ENCODE results near the gene GLDN. TPM values are rescaled to one million over a fixed set of nuclear protein-coding genes. Genes with fewer than 3 reads are reported as not detected.
A peak's percentile ranks its signal among the peaks of the same experiment; 100 is the strongest.

GLDN gene
- total RNA-seq, 1 donor from 2014 or later = 4.8 TPM

GRCh38 chr15:51313074-51313393 lies 28.4 kb upstream of the GLDN start:
- Histone ChIP-seq H3K27ac (replicated peaks) (peak overlapping the region; percentile 42), H3K4me3 (no peak overlapping the region), H3K4me1 (peaks cover 24% of the 10 kb centered on the region), H3K9me3 (replicated peaks) (no peaks in the 10 kb centered on the region), H3K27me3 (ENCODE audit: low read depth) (no peaks in the 10 kb centered on the region), H3K36me3 (no peaks in the 10 kb centered on the region)
- intact Hi-C loops (cut with micrococcal nuclease) = no loop called here
- no peak for TF ChIP-seq CTCF (IDR thresholded peaks at IDR 0.05; ENCODE audit: borderline replicate concordance)
- no peak for DNase-seq

GRCh38 chr15:51313644-51314280 lies 27.7 kb upstream of the GLDN start:
- H3K9me3 ChIP-seq (replicated peaks) = no peaks in the 10 kb centered on the region
- H3K4me1 ChIP-seq = peaks cover 19% of the 10 kb centered on the region
- no peak overlapping the region for H3K27ac ChIP-seq (replicated peaks)
- DNase-seq = no peak
- H3K27me3 ChIP-seq (ENCODE audit: low read depth) = no peaks in the 10 kb centered on the region
- intact Hi-C loops (cut with micrococcal nuclease) = no loop called here
- no peaks in the 10 kb centered on the region for H3K36me3 ChIP-seq
- TF ChIP-seq CTCF (IDR thresholded peaks at IDR 0.05; ENCODE audit: borderline replicate concordance) = no peak
- H3K4me3 ChIP-seq = no peak overlapping the region

- Histone ChIP-seq H3K4me1 (peaks cover 18% of the 10 kb centered on the region), H3K4me3 (no peak overlapping the region), H3K36me3 (no peaks in the 10 kb centered on the region), H3K9me3 (replicated peaks) (no peaks in the 10 kb centered on the region), H3K27ac (replicated peaks) (no peak overlapping the region), H3K27me3 (ENCODE audit: low read depth) (no peaks in the 10 kb centered on the region)
- intact Hi-C loops (cut with micrococcal nuclease) = no loop called here
- TF ChIP-seq CTCF (IDR thresholded peaks at IDR 0.05; ENCODE audit: borderline replicate concordance) = no peak
- no peak for DNase-seq
Observed at GRCh38 chr15:51314391-51315337, 26.8 kb upstream of the GLDN start.

GRCh38 chr15:51315726-51316125 lies 25.7 kb upstream of the GLDN start:
- no peak for DNase-seq
- Histone ChIP-seq H3K4me3 (no peak overlapping the region), H3K9me3 (replicated peaks) (no peaks in the 10 kb centered on the region), H3K4me1 (peaks cover 9% of the 10 kb centered on the region), H3K27ac (replicated peaks) (no peak overlapping the region), H3K27me3 (ENCODE audit: low read depth) (no peaks in the 10 kb centered on the region), H3K36me3 (no peaks in the 10 kb centered on the region)
- intact Hi-C loops (cut with micrococcal nuclease) = no loop called here
- no peak for TF ChIP-seq CTCF (IDR thresholded peaks at IDR 0.05; ENCODE audit: borderline replicate concordance)

GRCh38 chr15:51316636-51317035 lies 24.8 kb upstream of the GLDN start:
- Histone ChIP-seq H3K4me1 (peaks cover 7% of the 10 kb centered on the region), H3K27ac (replicated peaks) (no peak overlapping the region)
- TF ChIP-seq CTCF (IDR thresholded peaks at IDR 0.05; ENCODE audit: borderline replicate concordance) = no peak

More at GRCh38 chr15:51316636-51317035, 24.8 kb upstream of the GLDN start:
- H3K36me3 ChIP-seq = no peaks in the 10 kb centered on the region
- no peaks in the 10 kb centered on the region for H3K9me3 ChIP-seq (replicated peaks)
- DNase-seq = no peak
- intact Hi-C loops (cut with micrococcal nuclease) = no loop called here
- H3K4me3 ChIP-seq = no peak overlapping the region
- no peaks in the 10 kb centered on the region for H3K27me3 ChIP-seq (ENCODE audit: low read depth)

Data from left ventricle myocardium inferior (tissue), 1 donor.